Caco-2 (cell line): Measurements from ENCODE around the gene LONP1. TPM values are rescaled to one million over a fixed set of nuclear protein-coding genes. Genes with fewer than 3 reads are reported as not detected.
"Not testable (repeated sequence)": the region's sequence is repeated elsewhere in the genome, so short reads cannot be mapped to it uniquely, and the experiment has no call there.

Experiments
- BruUV-seq: library from RNA; stranded (reverse); fragments of 400-500 nt; replicated peaks from 2 replicates; lab custom pipeline; 2021; lab: Mats Ljungman, UMichigan
- CTCF ChIA-PET: fragments of 300-600 bp; sonication (Branson Sonifier 250); formaldehyde crosslinking; loops from one replicate; lab custom pipeline; 2022; ENCODE audit warnings: antibody characterized with exemption; lab: Charles Lee
- POLR2A ChIA-PET: fragments of 300-600 bp; sonication (Branson Sonifier 250); formaldehyde crosslinking; loops from one replicate; lab custom pipeline; 2022; ENCODE audit warnings: antibody characterized with exemption; lab: Charles Lee
- DNase-seq, 2 experiments: peaks; one replicate each; pipeline versions ENCODE4 v3.0.0 to v3.0.0-alpha.2; 2020 to 2022
- H3K27me3 ChIP-seq: replicated peaks from 2 replicates; pipeline ENCODE4 v1.6.0; 2011; ENCODE audit warnings: low read length; ENCODE audit not compliant: control insufficient read depth, insufficient read depth
- H3K36me3 ChIP-seq: 2 replicates; pipeline ENCODE4 v1.5.1; 2011; ENCODE audit warnings: low read length; ENCODE audit not compliant: control insufficient read depth, insufficient read depth
- H3K4me1 ChIP-seq: fragments of 250-450 bp; sonication (Bioruptor Pico); 2 replicates; pipeline ENCODE4 v1.5.1; 2020; ENCODE audit warnings: mild to moderate bottlenecking
- H3K4me3 ChIP-seq: 2 replicates; pipeline ENCODE4 v1.5.1; 2011; ENCODE audit warnings: low read depth, mild to moderate bottlenecking, control low read depth, low read length
- H3K9me3 ChIP-seq: fragments of 250-450 bp; sonication (Bioruptor Pico); 2 replicates; pipeline ENCODE4 v1.5.1; 2020; ENCODE audit warnings: mild to moderate bottlenecking, moderate library complexity
- H3K27ac Mint-ChIP-seq: one replicate; pipeline ENCODE4 v1.8.0; 2022; ENCODE audit warnings: mixed read lengths; ENCODE audit not compliant: unreplicated experiment
- H3K27me3 Mint-ChIP-seq: one replicate; pipeline ENCODE4 v1.8.0; 2022; ENCODE audit warnings: mixed read lengths; ENCODE audit not compliant: insufficient read depth, unreplicated experiment
- H3K36me3 Mint-ChIP-seq: one replicate; pipeline ENCODE4 v1.8.0; 2022; ENCODE audit warnings: mild to moderate bottlenecking, mixed read lengths; ENCODE audit not compliant: insufficient read depth, unreplicated experiment
- H3K4me1 Mint-ChIP-seq: one replicate; pipeline ENCODE4 v1.8.0; 2022; ENCODE audit warnings: low read depth, mixed read lengths; ENCODE audit not compliant: unreplicated experiment
- H3K4me3 Mint-ChIP-seq: one replicate; pipeline ENCODE4 v1.8.0; 2022; ENCODE audit warnings: mild to moderate bottlenecking, moderate library complexity, mixed read lengths; ENCODE audit not compliant: unreplicated experiment
- H3K9me3 Mint-ChIP-seq: one replicate; pipeline ENCODE4 v1.8.0; 2022; ENCODE audit warnings: mixed read lengths; ENCODE audit not compliant: unreplicated experiment
- intact Hi-C: fragments of 100-400 bp; cut with micrococcal nuclease; formaldehyde crosslinking; loops from one replicate; pipeline ENCODE4 v1.10.0; 2022; ENCODE audit not compliant: unreplicated experiment
- total RNA-seq: library from RNA; stranded (reverse); gene quantifications from 2 replicates; pipeline ENCODE4 v1.2.3, GENCODE V29; 2022
- TF ChIP-seq, protein P1 (sequence below), 2 experiments: fragments of 200-600 bp in 1 of 2; IDR thresholded peaks; 1 replicate in 1 of 2; 2 replicates in 1 of 2; pipeline versions ENCODE4 v1.5.1 to v1.8.0; 2011 to 2022; ENCODE audit warnings: antibody characterized with exemption in 1 of 2, control low read depth in 1 of 2, inconsistent platforms in 1 of 2, low read depth in 1 of 2, low read length in 1 of 2, mild to moderate bottlenecking in 1 of 2, moderate library complexity in 1 of 2; ENCODE audit not compliant: insufficient read depth in 1 of 2, severe bottlenecking in 1 of 2, unreplicated experiment in 1 of 2

The LONP1 gene
- total RNA-seq, 1 experiment from 2014 or later, result 208 TPM

- TF ChIP-seq, protein P1, sequence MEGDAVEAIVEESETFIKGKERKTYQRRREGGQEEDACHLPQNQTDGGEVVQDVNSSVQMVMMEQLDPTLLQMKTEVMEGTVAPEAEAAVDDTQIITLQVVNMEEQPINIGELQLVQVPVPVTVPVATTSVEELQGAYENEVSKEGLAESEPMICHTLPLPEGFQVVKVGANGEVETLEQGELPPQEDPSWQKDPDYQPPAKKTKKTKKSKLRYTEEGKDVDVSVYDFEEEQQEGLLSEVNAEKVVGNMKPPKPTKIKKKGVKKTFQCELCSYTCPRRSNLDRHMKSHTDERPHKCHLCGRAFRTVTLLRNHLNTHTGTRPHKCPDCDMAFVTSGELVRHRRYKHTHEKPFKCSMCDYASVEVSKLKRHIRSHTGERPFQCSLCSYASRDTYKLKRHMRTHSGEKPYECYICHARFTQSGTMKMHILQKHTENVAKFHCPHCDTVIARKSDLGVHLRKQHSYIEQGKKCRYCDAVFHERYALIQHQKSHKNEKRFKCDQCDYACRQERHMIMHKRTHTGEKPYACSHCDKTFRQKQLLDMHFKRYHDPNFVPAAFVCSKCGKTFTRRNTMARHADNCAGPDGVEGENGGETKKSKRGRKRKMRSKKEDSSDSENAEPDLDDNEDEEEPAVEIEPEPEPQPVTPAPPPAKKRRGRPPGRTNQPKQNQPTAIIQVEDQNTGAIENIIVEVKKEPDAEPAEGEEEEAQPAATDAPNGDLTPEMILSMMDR (IDR thresholded peaks at IDR 0.05; ENCODE audit: insufficient read depth in 1 of 2, low read depth in 1 of 2, low read length in 1 of 2, severe bottlenecking in 1 of 2, unreplicated experiment in 1 of 2), result no peak
- ChIA-PET CTCF (no interaction called here), POLR2A (interaction anchor here (0.6 to 1.4 kb wide), 4 partner anchors 8 to 221 kb away, joined by 3 to 5 read pairs (median 4); no protein-coding TSS in a partner anchor)
- intact Hi-C loops, result no loop called here
- H3K36me3 Mint-ChIP-seq, result peaks cover 66% of the 10 kb centered on the region
- H3K9me3 ChIP-seq, result no peaks in the 10 kb centered on the region
- H3K27me3 Mint-ChIP-seq, result no peaks in the 10 kb centered on the region
- peaks cover 7% of the 10 kb centered on the region for H3K36me3 ChIP-seq
- H3K27ac Mint-ChIP-seq, result peak overlapping the region; percentile 97
- no peaks in the 10 kb centered on the region for H3K27me3 ChIP-seq
- H3K9me3 Mint-ChIP-seq, result no peaks in the 10 kb centered on the region
- H3K4me1 ChIP-seq, result no peaks in the 10 kb centered on the region
- H3K4me1 Mint-ChIP-seq, result no peaks in the 10 kb centered on the region
- BruUV-seq, result TSS peak; percentile 86
- DNase-seq, result no peak
- peak overlapping the region; percentile 90 for H3K4me3 ChIP-seq
- H3K4me3 Mint-ChIP-seq, result peak overlapping the region; percentile 99
These were observed 28.8 kb downstream of the LONP1 start for GRCh38 chr19:5690955-5691821.

DNA sequence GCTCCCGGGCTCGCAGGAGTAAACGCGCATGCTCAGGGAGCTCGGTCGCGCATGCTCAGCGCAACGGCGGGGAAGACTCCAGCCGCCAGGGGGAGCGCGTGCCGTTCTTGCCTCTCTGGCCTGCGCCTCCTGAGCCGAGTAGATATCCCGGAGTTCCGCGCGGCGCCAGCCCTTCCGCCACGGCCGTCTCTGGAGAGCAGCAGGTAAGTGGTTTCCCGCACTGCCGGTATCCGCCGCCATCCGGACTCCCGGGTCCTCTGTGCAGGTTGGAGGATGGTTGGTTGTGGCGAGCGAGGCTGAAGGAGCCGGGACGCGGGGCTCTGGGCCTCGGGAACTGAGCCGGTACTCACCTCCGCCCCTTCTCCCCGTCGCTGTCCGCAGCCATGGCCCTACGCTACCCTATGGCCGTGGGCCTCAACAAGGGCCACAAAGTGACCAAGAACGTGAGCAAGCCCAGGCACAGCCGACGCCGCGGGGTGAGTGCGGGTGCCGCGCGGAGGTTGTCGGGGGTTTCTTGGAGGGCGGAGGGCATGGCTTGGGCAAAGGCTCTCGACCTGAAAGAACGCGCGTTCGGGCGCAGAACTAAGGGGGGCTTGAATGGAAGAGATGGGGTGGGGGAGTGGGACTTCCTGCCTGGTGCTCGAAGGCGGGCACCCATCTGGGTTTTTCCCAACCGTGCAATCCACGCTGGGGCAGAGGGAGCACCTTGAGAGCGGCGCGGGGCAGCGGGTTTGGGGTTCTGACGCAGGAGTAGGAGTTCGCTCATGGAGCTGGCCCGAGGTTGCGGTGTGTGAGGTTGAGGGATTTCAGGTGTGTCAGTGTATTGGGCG is 29.6 kb downstream of the LONP1 start, which contains the start of gene RPL36:
Gene RPL36 (plus strand): TSS at position 171 of the 830 bp plus-strand sequence. CDS start 213 bp downstream, at position 384.
- H3K9me3 Mint-ChIP-seq, result no peaks in the 10 kb centered on the region
- H3K36me3 Mint-ChIP-seq, result peaks cover 58% of the 10 kb centered on the region
- H3K4me3 ChIP-seq, result peak within 1 kb of the TSS; percentile 90
- BruUV-seq, result no TSS peak
- CTCF ChIA-PET, result interaction anchor here (0.7 to 1.5 kb wide), 7 partner anchors 18 to 114 kb away, joined by 3 to 9 read pairs (median 4); partner anchors contain the start of genes CATSPERD, SAFB and SAFB2
- POLR2A ChIA-PET, result interaction anchor here (0.5 to 2.0 kb wide), 11 partner anchors 15 to 1220 kb away, joined by 3 to 24 read pairs (median 5); partner anchors contain the start of genes CATSPERD, LONP1, SAFB and SAFB2
- peak within 1 kb of the TSS; percentile 97 for H3K27ac Mint-ChIP-seq
- TF ChIP-seq, protein P1 (IDR thresholded peaks at IDR 0.05; ENCODE audit: insufficient read depth in 1 of 2, low read depth in 1 of 2, low read length in 1 of 2, severe bottlenecking in 1 of 2, unreplicated experiment in 1 of 2), result peak; percentile 84 to 89
- no peaks in the 10 kb centered on the region for H3K27me3 Mint-ChIP-seq
- peaks cover 7% of the 10 kb centered on the region for H3K36me3 ChIP-seq
- H3K4me1 ChIP-seq, result no peaks in the 10 kb centered on the region
- H3K4me3 Mint-ChIP-seq, result peak within 1 kb of the TSS; percentile 99
- peak; percentile 96 to 98 for DNase-seq
- no peaks in the 10 kb centered on the region for H3K27me3 ChIP-seq
- intact Hi-C loops, result no loop called here
- no peaks in the 10 kb centered on the region for H3K9me3 ChIP-seq
- no peaks in the 10 kb centered on the region for H3K4me1 Mint-ChIP-seq

DNA sequence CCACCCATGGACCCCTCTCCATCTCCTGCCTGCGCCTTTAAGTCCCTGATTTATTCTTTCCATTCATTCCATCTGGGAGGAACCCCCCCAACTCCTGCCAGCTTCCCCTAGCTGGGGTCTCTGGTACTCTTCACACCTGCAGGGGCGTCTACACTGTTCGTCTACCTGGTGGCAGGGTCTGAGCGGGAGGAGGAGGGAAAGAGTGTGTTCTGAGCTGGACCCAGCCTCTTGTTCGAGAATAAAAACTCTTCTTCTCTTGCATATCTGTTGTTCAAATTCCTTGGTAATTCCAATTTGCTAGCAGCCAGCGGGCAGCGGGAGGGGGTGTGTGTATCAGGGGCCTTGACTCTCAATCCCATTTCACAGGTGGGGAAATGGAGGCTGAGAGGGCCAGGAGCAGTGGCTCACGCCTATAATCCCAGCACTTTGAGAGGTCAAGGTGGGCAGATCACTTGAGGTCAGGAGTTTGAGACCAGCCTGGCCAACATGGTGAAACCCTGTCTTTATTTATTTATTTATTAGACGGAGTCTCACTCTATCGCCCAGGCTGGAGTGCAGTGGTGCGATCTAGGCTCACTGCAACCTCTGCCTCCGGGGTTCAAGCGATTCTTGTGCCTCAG is 31.6 kb downstream of the LONP1 start:
- Mint-ChIP-seq H3K4me3 (peak overlapping the region; percentile 34), H3K27ac (peak overlapping the region; percentile 43), H3K36me3 (peaks cover 38% of the 10 kb centered on the region)
- intact Hi-C loops, H3K36me3 ChIP-seq, H3K27me3 Mint-ChIP-seq, H3K4me1 Mint-ChIP-seq, DNase-seq, H3K9me3 Mint-ChIP-seq, BruUV-seq, H3K4me3 ChIP-seq, H3K27me3 ChIP-seq, H3K9me3 ChIP-seq, H3K4me1 ChIP-seq: not testable (repeated sequence)
- ChIA-PET CTCF (interaction anchor here (0.6 kb wide), 1 partner anchor 10 kb away, joined by 3 read pairs; no protein-coding TSS in a partner anchor), POLR2A (interaction anchor here (2.0 kb wide), 1 partner anchor 32 kb away, joined by 24 read pairs; the partner anchor contains the start of genes CATSPERD and LONP1)
